ENCODE data around the gene MCOLN1. TPM values are rescaled to one million over a fixed set of nuclear protein-coding genes. Genes with fewer than 3 reads are reported as not detected.

MCOLN1 gene
- polyA plus RNA-seq, 1 of the 3 experiments (the other 2 are of a cell fraction) = 28.4 TPM

DNA sequence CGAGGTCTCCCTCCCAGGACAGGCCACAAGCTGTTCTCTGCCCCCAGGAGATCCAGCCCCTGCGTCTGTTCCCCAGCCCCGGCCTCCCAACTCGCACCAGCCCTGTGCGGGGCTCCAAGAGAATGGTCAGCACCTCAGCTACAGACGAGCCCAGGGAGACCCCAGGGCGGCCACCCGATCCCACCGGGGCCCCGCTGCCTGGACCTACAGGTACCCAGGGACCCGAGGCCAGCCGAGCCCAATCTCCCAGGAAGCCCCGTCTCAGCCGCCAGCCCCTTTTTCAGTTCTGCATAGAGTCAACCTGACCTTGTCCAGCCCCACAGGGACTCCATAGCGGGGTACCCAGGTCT lies 19.0 kb downstream of the MCOLN1 start:
- POLR2A ChIA-PET = no interaction called here
- H3K27me3 ChIP-seq (ENCODE audit: insufficient read depth) = no peaks in the 10 kb centered on the region

DNA sequence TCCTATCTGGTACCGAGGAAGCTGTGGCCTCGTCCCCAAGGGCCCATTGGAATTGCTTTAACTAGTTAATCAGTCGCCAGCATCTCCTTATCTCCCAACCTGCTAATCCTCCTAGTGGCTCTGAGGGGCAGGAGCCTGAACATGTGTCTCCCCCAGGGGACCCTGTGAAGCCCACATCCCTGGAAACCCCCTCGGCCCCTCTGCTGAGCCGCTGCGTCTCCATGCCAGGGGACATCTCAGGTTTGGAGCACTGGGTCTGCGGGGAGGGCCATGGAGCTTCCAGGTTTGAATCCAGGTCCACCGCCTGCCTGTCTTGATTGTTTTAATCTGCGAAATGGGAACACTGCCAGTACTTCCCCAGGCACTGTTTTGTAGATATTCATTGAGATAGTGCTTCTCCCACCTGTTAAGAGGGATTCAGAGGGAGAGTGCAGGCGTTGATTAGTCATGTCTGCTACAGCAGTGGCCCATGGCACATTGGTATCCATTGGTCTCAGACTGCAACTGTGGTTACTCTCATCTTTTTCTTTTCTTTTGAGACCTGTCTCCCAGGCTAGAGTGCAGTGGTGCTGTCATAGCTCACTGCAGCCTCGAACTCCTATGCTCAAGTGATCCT lies 19.5 kb downstream of the MCOLN1 start:
- no peak overlapping the region for H3K9ac ChIP-seq
- H3K36me3 ChIP-seq (replicated peaks in 1 of 2; ENCODE audit: control insufficient read depth in 1 of 2, insufficient read depth in 2 of 2, low read length in 1 of 2) = peaks cover 21 to 38% of the 10 kb centered on the region in 2 experiments
- no peak overlapping the region for H3K4me3 ChIP-seq (ENCODE audit: low read depth in 2 of 2, low read length in 1 of 2)
- CTCF ChIA-PET = interaction anchor here (1.5 to 1.9 kb wide), 2 partner anchors 26 to 139 kb away, joined by 4 to 5 read pairs; partner anchors contain the start of gene TRAPPC5
- H3F3A ChIP-seq (replicated peaks; ENCODE audit: insufficient read depth) = no peaks in the 10 kb centered on the region
- no peaks in the 10 kb centered on the region for H4K20me1 ChIP-seq (ENCODE audit: insufficient read depth)
- no peaks in the 10 kb centered on the region for H3K27me3 ChIP-seq (ENCODE audit: insufficient read depth)
- H3K4me1 ChIP-seq (ENCODE audit: control insufficient read depth in 1 of 2, insufficient read depth in 2 of 2, low read depth in 1 of 2, low read length in 1 of 2) = no peaks in the 10 kb centered on the region
- H3K4me2 ChIP-seq = no peak overlapping the region
- DNase-seq = no peak
- no peaks in the 10 kb centered on the region for H3K9me3 ChIP-seq
- H2AFZ ChIP-seq (ENCODE audit: low read depth) = no peak overlapping the region
- POLR2A ChIA-PET = no interaction called here
- WGBS (ENCODE audit: low lambda C conversion rate) = 93% methylated on average over 11 of the region's 11 CpGs
- TF ChIP-seq FOSL2 (IDR thresholded peaks at IDR 0.05; ENCODE audit: borderline replicate concordance, low read depth) (no peak), POLR2AphosphoS5 (IDR thresholded peaks at IDR 0.05; ENCODE audit: low read depth, low read length) (no peak), SIN3A (IDR thresholded peaks at IDR 0.05; ENCODE audit: borderline replicate concordance, low read depth, low read length) (no peak), GATA2 (CRISPR knock-in tag; IDR thresholded peaks at IDR 0.05) (no peak)
- TF ChIP-seq, protein P1, sequence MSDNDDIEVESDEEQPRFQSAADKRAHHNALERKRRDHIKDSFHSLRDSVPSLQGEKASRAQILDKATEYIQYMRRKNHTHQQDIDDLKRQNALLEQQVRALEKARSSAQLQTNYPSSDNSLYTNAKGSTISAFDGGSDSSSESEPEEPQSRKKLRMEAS (IDR thresholded peaks at IDR 0.05; ENCODE audit: low read depth) = no peak
- no peaks in the 10 kb centered on the region for H3K9me2 ChIP-seq
- H3K79me2 ChIP-seq (ENCODE audit: insufficient read depth) = no peaks in the 10 kb centered on the region
- no peak overlapping the region for H3K27ac ChIP-seq (ENCODE audit: low read depth in 2 of 2, low read length in 1 of 2)

More for the DNA sequence above, 19.0 kb downstream of the MCOLN1 start:
- Histone ChIP-seq H3K9ac (no peak overlapping the region), H3K36me3 (replicated peaks in 1 of 2; ENCODE audit: control insufficient read depth in 1 of 2, insufficient read depth in 2 of 2, low read length in 1 of 2) (peaks cover 21 to 40% of the 10 kb centered on the region in 2 experiments), H3K4me3 (ENCODE audit: low read depth in 2 of 2, low read length in 1 of 2) (no peak overlapping the region), H2AFZ (ENCODE audit: low read depth) (no peak overlapping the region), H3K4me2 (no peak overlapping the region), H3K79me2 (ENCODE audit: insufficient read depth) (no peaks in the 10 kb centered on the region), H3K4me1 (ENCODE audit: control insufficient read depth in 1 of 2, insufficient read depth in 2 of 2, low read depth in 1 of 2, low read length in 1 of 2) (no peaks in the 10 kb centered on the region; a peak in 1 of 4 replicates), H4K20me1 (ENCODE audit: insufficient read depth) (no peaks in the 10 kb centered on the region), H3K27ac (ENCODE audit: low read depth in 2 of 2, low read length in 1 of 2) (no peak overlapping the region), H3K9me3 (no peaks in the 10 kb centered on the region), H3K9me2 (no peaks in the 10 kb centered on the region), H3F3A (replicated peaks; ENCODE audit: insufficient read depth) (no peaks in the 10 kb centered on the region)
- WGBS (ENCODE audit: low lambda C conversion rate) = 88% methylated on average over 7 of the region's 15 CpGs
- DNase-seq = no peak
- CTCF ChIA-PET = interaction anchor here (1.5 to 1.9 kb wide), 2 partner anchors 27 to 139 kb away, joined by 4 to 5 read pairs; partner anchors contain the start of gene TRAPPC5
- TF ChIP-seq, protein P2, sequence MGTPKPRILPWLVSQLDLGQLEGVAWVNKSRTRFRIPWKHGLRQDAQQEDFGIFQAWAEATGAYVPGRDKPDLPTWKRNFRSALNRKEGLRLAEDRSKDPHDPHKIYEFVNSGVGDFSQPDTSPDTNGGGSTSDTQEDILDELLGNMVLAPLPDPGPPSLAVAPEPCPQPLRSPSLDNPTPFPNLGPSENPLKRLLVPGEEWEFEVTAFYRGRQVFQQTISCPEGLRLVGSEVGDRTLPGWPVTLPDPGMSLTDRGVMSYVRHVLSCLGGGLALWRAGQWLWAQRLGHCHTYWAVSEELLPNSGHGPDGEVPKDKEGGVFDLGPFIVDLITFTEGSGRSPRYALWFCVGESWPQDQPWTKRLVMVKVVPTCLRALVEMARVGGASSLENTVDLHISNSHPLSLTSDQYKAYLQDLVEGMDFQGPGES (IDR thresholded peaks at IDR 0.05; ENCODE audit: low read depth, low read length) = no peak
- TF ChIP-seq GATA2 (CRISPR knock-in tag; IDR thresholded peaks at IDR 0.05) = no peak

DNA sequence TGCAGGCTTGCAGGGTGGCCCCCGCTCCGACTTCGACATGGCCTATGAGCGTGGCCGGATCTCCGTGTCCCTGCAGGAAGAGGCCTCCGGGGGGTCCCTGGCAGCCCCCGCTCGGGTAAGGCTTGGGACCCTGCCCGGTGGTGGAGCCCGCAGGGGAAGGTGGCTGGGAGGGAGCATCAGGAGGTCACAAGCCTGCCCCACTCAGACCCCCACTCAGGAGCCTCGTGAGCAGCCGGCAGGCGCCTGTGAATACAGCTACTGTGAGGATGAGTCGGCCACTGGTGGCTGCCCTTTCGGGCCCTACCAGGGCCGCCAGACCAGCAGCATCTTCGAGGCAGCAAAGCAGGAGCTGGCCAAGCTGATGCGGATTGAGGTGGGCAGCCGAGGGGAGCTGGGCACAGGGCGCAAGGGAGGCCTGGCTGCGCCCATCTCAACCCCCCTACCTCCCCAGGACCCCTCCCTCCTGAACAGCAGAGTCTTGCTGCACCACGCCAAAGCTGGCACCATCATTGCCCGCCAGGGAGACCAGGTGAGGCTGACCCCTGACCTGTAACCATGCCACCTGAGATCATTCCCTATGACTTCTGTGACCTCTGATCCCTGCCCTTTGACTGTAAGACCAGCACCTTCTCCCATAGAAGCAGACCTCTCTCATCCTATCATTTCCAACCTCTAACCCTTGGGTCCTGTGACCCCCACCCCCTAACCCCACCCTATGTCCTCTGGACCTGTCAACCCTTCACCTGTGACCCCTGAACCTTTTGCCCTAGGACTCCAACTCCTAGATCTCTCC lies 20.3 kb downstream of the MCOLN1 start:
- no peak overlapping the region for H3K4me2 ChIP-seq
- no peaks in the 10 kb centered on the region for H3K4me1 ChIP-seq (ENCODE audit: control insufficient read depth in 1 of 2, insufficient read depth in 2 of 2, low read depth in 1 of 2, low read length in 1 of 2)
- no peaks in the 10 kb centered on the region for H4K20me1 ChIP-seq (ENCODE audit: insufficient read depth)
- H3K27me3 ChIP-seq (ENCODE audit: insufficient read depth) = no peaks in the 10 kb centered on the region
- no peak overlapping the region for H2AFZ ChIP-seq (ENCODE audit: low read depth)
- no peak overlapping the region for H3K9ac ChIP-seq
- H3K36me3 ChIP-seq (replicated peaks in 1 of 2; ENCODE audit: control insufficient read depth in 1 of 2, insufficient read depth in 2 of 2, low read length in 1 of 2) = peaks cover 18 to 34% of the 10 kb centered on the region in 2 experiments
- CTCF ChIA-PET = interaction anchor here (1.9 kb wide), 1 partner anchor 138 kb away, joined by 4 read pairs; the partner anchor contains the start of gene TRAPPC5
- TF ChIP-seq RXRA (IDR thresholded peaks at IDR 0.05; ENCODE audit: borderline replicate concordance, low read depth) (no peak), NRF1 (IDR thresholded peaks at IDR 0.05; ENCODE audit: low read depth, low read length) (no peak), TCF12 (IDR thresholded peaks at IDR 0.05) (no peak)
- TF ChIP-seq, protein P3, sequence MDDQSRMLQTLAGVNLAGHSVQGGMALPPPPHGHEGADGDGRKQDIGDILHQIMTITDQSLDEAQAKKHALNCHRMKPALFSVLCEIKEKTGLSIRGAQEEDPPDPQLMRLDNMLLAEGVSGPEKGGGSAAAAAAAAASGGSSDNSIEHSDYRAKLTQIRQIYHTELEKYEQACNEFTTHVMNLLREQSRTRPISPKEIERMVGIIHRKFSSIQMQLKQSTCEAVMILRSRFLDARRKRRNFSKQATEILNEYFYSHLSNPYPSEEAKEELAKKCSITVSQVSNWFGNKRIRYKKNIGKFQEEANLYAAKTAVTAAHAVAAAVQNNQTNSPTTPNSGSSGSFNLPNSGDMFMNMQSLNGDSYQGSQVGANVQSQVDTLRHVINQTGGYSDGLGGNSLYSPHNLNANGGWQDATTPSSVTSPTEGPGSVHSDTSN (IDR thresholded peaks at IDR 0.05) = no peak
- TF ChIP-seq, protein P4, sequence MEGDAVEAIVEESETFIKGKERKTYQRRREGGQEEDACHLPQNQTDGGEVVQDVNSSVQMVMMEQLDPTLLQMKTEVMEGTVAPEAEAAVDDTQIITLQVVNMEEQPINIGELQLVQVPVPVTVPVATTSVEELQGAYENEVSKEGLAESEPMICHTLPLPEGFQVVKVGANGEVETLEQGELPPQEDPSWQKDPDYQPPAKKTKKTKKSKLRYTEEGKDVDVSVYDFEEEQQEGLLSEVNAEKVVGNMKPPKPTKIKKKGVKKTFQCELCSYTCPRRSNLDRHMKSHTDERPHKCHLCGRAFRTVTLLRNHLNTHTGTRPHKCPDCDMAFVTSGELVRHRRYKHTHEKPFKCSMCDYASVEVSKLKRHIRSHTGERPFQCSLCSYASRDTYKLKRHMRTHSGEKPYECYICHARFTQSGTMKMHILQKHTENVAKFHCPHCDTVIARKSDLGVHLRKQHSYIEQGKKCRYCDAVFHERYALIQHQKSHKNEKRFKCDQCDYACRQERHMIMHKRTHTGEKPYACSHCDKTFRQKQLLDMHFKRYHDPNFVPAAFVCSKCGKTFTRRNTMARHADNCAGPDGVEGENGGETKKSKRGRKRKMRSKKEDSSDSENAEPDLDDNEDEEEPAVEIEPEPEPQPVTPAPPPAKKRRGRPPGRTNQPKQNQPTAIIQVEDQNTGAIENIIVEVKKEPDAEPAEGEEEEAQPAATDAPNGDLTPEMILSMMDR (IDR thresholded peaks at IDR 0.05) = no peak
- DNase-seq = no peak
- POLR2A ChIA-PET = no interaction called here
- 100% methylated on average over 8 of the region's 24 CpGs for WGBS (ENCODE audit: low lambda C conversion rate)
- no peaks in the 10 kb centered on the region for H3F3A ChIP-seq (replicated peaks; ENCODE audit: insufficient read depth)
- no peak overlapping the region for H3K4me3 ChIP-seq (ENCODE audit: low read depth in 2 of 2, low read length in 1 of 2)
- no peak overlapping the region for H3K27ac ChIP-seq (ENCODE audit: low read depth in 2 of 2, low read length in 1 of 2)
- H3K79me2 ChIP-seq (ENCODE audit: insufficient read depth) = no peaks in the 10 kb centered on the region
- H3K9me2 ChIP-seq = no peaks in the 10 kb centered on the region
- no peaks in the 10 kb centered on the region for H3K9me3 ChIP-seq

Data from SK-N-SH (cell line).